ENCODE measurements around the gene ANKS3.

Gene ANKS3

GRCh38 chr16:4693296-4693955 is 40.6 kb downstream of the ANKS3 start, which contains the start of gene NUDT16L1:
Gene NUDT16L1, plus strand, starts transcription at chr16:4693562. Its CDS starts 165 bp downstream, at chr16:4693727.
- peaks cover 13% of the 10 kb centered on the region for H3K79me2 ChIP-seq (ENCODE audit: low read length)
- H3K27ac ChIP-seq (ENCODE audit: low read length): 0 out of 2 replicates have a peak within 1 kb of the TSS, but pooled peaks have one; percentile 26
- TF ChIP-seq CTCF (IDR thresholded peaks at IDR 0.05; ENCODE audit: low read depth, low read length): 0 out of 2 replicates have a peak, but pooled peaks have one; percentile 3
- no peak for TF ChIP-seq EZH2phosphoT487 (IDR thresholded peaks at IDR 0.05; ENCODE audit: low read depth)
- H3K4me1 ChIP-seq (ENCODE audit: low read length): peaks cover 11% of the 10 kb centered on the region
- no peaks in the 10 kb centered on the region for H3K27me3 ChIP-seq (ENCODE audit: low read depth, low read length)
- peaks cover 4% of the 10 kb centered on the region for H3K36me3 ChIP-seq (replicated peaks; ENCODE audit: low read depth, low read length)
- H4K20me1 ChIP-seq (ENCODE audit: insufficient read depth, low read length): no peaks in the 10 kb centered on the region
- peak within 1 kb of the TSS; percentile 94 for H3K4me2 ChIP-seq (ENCODE audit: low read length)
- H2AFZ ChIP-seq (ENCODE audit: low read depth, low read length): peak within 1 kb of the TSS; percentile 76; the same call in 1 of the 2 replicates
- H3K9ac ChIP-seq (ENCODE audit: low read length): peak within 1 kb of the TSS; percentile 84
- peak within 1 kb of the TSS; percentile 88 for H3K4me3 ChIP-seq (ENCODE audit: low read length)
- no peaks in the 10 kb centered on the region for H3K9me3 ChIP-seq (ENCODE audit: insufficient read depth, low read length)

DNA sequence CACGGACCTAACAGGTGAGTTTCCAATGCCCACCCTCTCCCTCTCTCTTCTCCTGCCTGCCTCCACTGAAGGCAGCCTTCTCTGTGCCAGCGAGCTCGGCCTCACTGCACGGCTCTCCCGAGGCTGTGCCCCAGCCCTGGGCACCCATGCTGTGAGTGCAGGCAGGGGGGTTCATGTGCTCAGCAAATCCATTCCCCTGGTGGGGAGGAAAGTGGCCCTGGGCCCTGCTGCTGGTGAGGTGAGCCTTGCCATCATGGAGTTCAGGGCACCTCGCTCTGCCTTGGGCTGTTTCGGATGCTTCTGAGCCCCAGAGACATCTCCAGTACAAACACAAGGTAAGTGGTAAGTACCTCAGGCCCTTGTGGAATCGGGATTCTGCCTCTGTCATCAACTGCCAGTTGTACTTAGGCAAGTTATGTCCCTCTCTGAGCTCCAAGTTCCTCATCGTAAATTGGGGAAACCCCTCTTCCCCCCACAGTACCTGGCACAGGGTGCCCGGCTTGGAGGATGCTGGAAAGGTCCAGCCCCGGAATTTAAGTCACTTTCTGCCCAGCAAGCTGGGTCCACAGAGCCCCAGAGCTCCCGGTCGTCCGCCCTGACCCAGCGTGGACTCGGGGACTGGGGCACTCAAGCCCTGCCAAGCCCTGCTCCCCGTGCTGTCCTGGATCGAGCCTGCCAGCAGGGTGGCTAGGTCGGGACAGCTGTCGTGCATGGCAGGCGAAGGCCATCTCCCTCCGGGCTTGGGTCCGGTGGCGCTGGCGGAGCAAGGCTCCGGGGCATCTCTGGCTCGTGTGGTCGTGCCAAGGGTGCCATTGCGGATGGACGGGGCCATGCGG is 41.4 kb downstream of the ANKS3 start:
- H2AFZ ChIP-seq (ENCODE audit: low read depth, low read length): 0 out of 2 replicates have a peak overlapping the region, but pooled peaks have one; percentile 8

GRCh38 chr16:4691666-4692412 is 42.2 kb downstream of the ANKS3 start:
- H3K79me2 ChIP-seq (ENCODE audit: low read length): peaks cover 13% of the 10 kb centered on the region
- H4K20me1 ChIP-seq (ENCODE audit: insufficient read depth, low read length): no peaks in the 10 kb centered on the region
- H3K27me3 ChIP-seq (ENCODE audit: low read depth, low read length): no peaks in the 10 kb centered on the region
- H3K27ac ChIP-seq (ENCODE audit: low read length): no peak overlapping the region
- no peak overlapping the region for H2AFZ ChIP-seq (ENCODE audit: low read depth, low read length)
- H3K4me3 ChIP-seq (ENCODE audit: low read length): no peak overlapping the region
- peaks cover 11% of the 10 kb centered on the region for H3K4me1 ChIP-seq (ENCODE audit: low read length)
- TF ChIP-seq EZH2phosphoT487 (IDR thresholded peaks at IDR 0.05; ENCODE audit: low read depth) (no peak), CTCF (IDR thresholded peaks at IDR 0.05; ENCODE audit: low read depth, low read length) (no peak)
- H3K4me2 ChIP-seq (ENCODE audit: low read length): no peak overlapping the region
- H3K9ac ChIP-seq (ENCODE audit: low read length): no peak overlapping the region
- peaks cover 2% of the 10 kb centered on the region for H3K36me3 ChIP-seq (replicated peaks; ENCODE audit: low read depth, low read length)
- H3K9me3 ChIP-seq (ENCODE audit: insufficient read depth, low read length): no peaks in the 10 kb centered on the region

More for the DNA sequence above, 41.4 kb downstream of the ANKS3 start:
- TF ChIP-seq CTCF (IDR thresholded peaks at IDR 0.05; ENCODE audit: low read depth, low read length) (no peak), EZH2phosphoT487 (IDR thresholded peaks at IDR 0.05; ENCODE audit: low read depth) (no peak)
- H3K27ac ChIP-seq (ENCODE audit: low read length): no peak overlapping the region
- H3K79me2 ChIP-seq (ENCODE audit: low read length): peaks cover 13% of the 10 kb centered on the region
- H3K27me3 ChIP-seq (ENCODE audit: low read depth, low read length): no peaks in the 10 kb centered on the region
- peaks cover 4% of the 10 kb centered on the region for H3K36me3 ChIP-seq (replicated peaks; ENCODE audit: low read depth, low read length)
- peaks cover 11% of the 10 kb centered on the region for H3K4me1 ChIP-seq (ENCODE audit: low read length)
- H3K9ac ChIP-seq (ENCODE audit: low read length): peak overlapping the region; percentile 50; the same call in 1 of the 2 replicates
- H4K20me1 ChIP-seq (ENCODE audit: insufficient read depth, low read length): no peaks in the 10 kb centered on the region
- peak overlapping the region; percentile 88 for H3K4me3 ChIP-seq (ENCODE audit: low read length)
- no peaks in the 10 kb centered on the region for H3K9me3 ChIP-seq (ENCODE audit: insufficient read depth, low read length)
- H3K4me2 ChIP-seq (ENCODE audit: low read length): peak overlapping the region; percentile 94

All from OCI-LY3 (cell line).